Myocyte (in vitro differentiated cells): ENCODE measurements around the gene PTPN21. TPM values are rescaled to one million over a fixed set of nuclear protein-coding genes. Genes with fewer than 3 reads are reported as not detected.

ENCODE experiments used
- DNase-seq: peaks from one replicate; pipeline ENCODE4 v3.0.0-alpha.2; 2012; ENCODE audit warnings: low read depth
- total RNA-seq: library from RNA; depleted of rRNA; stranded (reverse); fragments of >200 nt; gene quantifications from 2 replicates; pipeline ENCODE4 v1.2.3, GENCODE V29; 2014

Gene PTPN21
- total RNA-seq, 1 donor from 2014 or later = 36.7 TPM

GRCh38 chr14:88473791-88474190 lies 81.0 kb downstream of the PTPN21 start:
- DNase-seq = no peak

GRCh38 chr14:88470542-88471440 lies 84.0 kb downstream of the PTPN21 start:
- DNase-seq = peak; percentile 88

- DNase-seq = no peak
Observed at GRCh38 chr14:88468406-88468805, 86.4 kb downstream of the PTPN21 start.

DNA sequence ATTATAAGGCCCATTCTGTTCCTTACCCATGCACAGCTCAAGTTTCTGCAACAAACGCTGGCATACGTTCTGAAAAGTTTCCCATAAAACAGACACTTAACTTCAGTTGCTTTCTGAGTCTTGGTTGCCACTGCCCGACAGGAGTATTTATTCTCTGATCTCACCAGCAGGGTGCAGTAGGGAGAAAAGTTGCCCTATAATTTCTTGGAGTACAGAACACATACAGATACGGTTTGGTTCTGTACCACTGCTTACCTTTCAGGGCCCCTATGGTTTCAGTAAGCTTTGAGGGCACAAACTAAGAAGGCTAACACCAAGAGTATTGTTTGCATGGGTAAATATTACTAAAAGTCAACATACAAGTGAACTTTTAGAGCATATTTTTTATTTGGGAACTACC lies 91.5 kb downstream of the PTPN21 start:
- no peak for DNase-seq

DNA sequence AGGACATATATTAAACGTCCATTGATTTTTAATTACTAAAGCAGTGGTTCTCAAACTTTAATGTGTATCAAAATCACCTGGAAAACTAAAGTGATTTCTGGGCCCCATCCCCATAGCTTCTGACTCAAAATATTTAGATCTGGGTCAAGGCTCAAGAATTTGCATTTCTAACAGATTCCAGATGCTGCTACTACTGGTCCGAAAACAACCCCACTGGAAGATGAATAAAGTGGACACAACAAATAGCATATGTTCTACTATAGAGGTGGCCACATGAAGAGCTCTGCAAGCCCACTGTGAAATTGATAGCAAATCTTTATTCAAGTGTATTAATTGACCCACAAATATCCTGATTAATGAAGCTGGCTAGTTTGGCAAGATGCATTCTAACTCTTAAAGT lies 99.9 kb downstream of the PTPN21 start:
- no peak for DNase-seq

GRCh38 chr14:88452231-88452630 lies 102.6 kb downstream of the PTPN21 start:
- DNase-seq = no peak

DNA sequence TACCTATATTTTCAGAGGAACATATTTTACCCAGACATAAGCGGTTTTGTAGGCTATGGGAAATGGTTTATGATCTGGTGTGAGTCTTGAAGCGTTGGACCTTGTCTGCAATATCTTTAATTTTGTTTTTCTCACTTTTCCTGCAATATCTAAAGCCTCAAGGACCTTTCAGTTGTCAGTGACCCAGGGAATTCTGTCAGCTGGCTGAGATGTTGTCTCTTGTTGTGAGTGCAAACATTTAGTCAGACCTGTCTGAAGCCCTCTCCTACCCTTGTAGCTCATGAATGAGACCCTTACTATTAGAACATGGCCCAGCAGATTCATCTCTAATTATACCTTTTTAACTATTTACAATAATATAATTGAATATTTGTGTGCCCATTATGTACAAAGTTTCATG lies 115.7 kb downstream of the PTPN21 start:
- no peak for DNase-seq

GRCh38 chr14:88437658-88438057 lies 117.1 kb downstream of the PTPN21 start:
- DNase-seq = no peak

DNA sequence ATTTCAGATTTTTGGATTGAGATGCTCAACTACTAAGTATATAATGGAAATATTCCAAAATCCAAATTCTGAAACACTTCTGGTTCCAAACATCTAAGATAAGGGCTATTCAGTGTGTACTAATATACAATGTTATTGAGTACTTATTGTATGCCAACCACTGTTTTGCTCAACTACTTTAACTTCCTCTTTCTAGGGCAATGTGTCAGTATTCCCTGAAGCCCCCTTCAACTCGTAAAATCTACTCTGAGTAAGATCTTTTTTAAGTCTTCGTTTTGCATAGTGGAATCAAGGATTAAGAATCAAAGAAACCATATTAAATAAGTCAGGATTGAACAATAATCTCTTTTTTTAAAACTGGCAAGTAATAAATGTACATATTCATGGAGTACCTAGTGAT lies 123.8 kb downstream of the PTPN21 start:
- no peak for DNase-seq

DNA sequence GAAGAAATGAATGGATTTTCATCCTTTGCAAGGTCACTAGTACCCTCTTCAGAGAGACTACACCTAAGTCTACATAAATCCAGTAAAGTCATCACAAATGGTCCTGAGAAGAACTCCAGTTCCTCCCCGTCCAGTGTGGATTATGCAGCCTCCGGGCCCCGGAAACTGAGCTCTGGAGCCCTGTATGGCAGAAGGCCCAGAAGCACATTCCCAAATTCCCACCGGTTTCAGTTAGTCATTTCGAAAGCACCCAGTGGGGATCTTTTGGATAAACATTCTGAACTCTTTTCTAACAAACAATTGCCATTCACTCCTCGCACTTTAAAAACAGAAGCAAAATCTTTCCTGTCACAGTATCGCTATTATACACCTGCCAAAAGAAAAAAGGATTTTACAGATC lies 128.5 kb downstream of the PTPN21 start:
- no peak for DNase-seq

GRCh38 chr14:88424573-88424972 lies 130.2 kb downstream of the PTPN21 start:
- no peak for DNase-seq

DNA sequence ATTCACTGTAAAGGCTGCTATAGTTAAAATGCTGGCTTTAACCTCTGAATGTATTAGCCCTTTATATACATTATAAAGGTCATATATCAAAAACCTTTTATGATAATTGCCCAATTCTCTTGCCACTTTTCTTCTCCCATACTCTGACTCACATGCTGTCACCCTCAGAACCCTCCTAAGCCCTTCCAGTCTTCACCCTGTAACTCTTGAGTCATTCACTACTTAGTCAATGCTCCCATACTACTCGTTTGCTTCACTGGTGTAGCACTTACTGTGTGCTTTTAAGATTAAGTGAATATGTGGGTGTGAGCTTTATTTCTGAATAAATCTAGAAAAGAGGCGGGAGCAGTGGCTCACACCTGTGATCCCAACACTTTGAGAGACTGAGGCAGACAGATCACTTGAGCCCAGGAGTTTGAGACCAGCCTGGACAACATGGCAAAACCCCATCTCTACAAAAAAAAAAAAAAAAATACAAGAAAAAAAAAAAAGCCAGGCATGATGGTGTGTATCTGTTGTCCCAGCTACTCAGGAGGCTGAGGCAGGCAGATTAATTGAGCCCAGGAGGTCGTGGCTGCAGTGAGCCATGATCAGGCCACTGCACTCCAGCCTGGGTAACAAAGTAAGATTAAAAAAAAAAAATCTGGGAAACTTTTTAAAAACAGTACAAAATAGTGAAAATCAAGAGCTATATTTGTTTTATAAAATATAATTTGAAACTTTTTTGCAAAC lies 131.7 kb downstream of the PTPN21 start:
- DNase-seq = no peak

GRCh38 chr14:88422047-88422446 lies 132.8 kb downstream of the PTPN21 start:
- peak; percentile 54 for DNase-seq

GRCh38 chr14:88421286-88421685 lies 133.5 kb downstream of the PTPN21 start:
- DNase-seq = peak; percentile 2

DNA sequence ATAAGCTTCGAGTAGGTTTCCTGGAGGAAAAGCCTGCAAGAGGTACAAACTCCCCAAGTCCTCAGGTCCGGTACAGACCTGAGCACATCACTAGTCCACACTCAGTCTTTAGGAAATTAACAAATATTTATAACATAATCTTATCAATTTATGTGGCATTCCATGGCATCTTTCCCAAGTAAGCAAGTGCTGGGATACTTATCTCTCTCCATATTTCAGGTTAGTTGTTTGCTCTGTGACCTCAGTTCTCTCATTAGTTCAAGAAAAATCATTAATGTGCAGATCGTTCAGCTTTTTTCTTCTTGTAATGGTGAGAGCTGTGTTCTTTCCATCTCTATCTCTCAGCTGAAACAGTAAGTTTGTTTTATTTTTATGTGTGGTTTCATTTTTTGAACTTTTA lies 134.6 kb downstream of the PTPN21 start:
- DNase-seq = no peak

GRCh38 chr14:88417594-88417993 lies 137.2 kb downstream of the PTPN21 start:
- no peak for DNase-seq

Other genes with a start within 250 kb of the PTPN21 start
- gene KCNK10, start 231.7 kb downstream of the PTPN21 start, total RNA-seq = not detected in 2 replicates
- gene SPATA7, start 169.3 kb downstream of the PTPN21 start, total RNA-seq = 12.1 and 14.5 TPM in 2 replicates
- gene ZC3H14, start 8.0 kb upstream of the PTPN21 start, total RNA-seq = 65.0 and 68.7 TPM in 2 replicates
- 0.10 TPM in 1 of 2 replicates, not detected in the other for gene EML5, start 237.9 kb upstream of the PTPN21 start, total RNA-seq